SK-N-SH (cell line): ENCODE data around the gene LRRC37A2.
"Not testable (repeated sequence)": the region's sequence is repeated elsewhere in the genome, so short reads cannot be mapped to it uniquely, and the experiment has no call there.

ENCODE experiments used
- CTCF ChIP-seq: fragments of 200-600 bp; sonication (generic); IDR thresholded peaks from 2 replicates; pipeline ENCODE4 v1.6.1; 2017; ENCODE audit warnings: antibody characterized with exemption, mild to moderate bottlenecking, moderate library complexity
- ELF1 ChIP-seq: IDR thresholded peaks from 2 replicates; pipeline ENCODE4 v1.4.0; 2012
- EZH2phosphoT487 ChIP-seq: fragments of 200-600 bp; sonication (generic); IDR thresholded peaks from 2 replicates; pipeline ENCODE4 v1.6.1; 2017; ENCODE audit warnings: low read depth, mixed run types, mild to moderate bottlenecking, antibody characterized with exemption, moderate library complexity, borderline replicate concordance
- FOXJ3 ChIP-seq: sonication (generic); formaldehyde crosslinking; IDR thresholded peaks from 2 replicates; pipeline ENCODE4 v1.5.1; 2020; ENCODE audit warnings: mild to moderate bottlenecking, missing genetic modification reagents
- FOXM1 ChIP-seq: IDR thresholded peaks from 2 replicates; pipeline ENCODE4 v1.4.0; 2012; ENCODE audit warnings: low read depth, mild to moderate bottlenecking
- JUND ChIP-seq: IDR thresholded peaks from 2 replicates; pipeline ENCODE4 v1.4.0; 2012
- MAX ChIP-seq: IDR thresholded peaks from 2 replicates; pipeline ENCODE4 v1.4.0; 2012; ENCODE audit warnings: low read depth
- NRF1 ChIP-seq: IDR thresholded peaks from 2 replicates; pipeline ENCODE4 v1.6.1; 2012; ENCODE audit warnings: low read depth, mild to moderate bottlenecking, low read length
- RXRA ChIP-seq: IDR thresholded peaks from 2 replicates; pipeline ENCODE4 v1.4.0; 2012; ENCODE audit warnings: low read depth, mild to moderate bottlenecking, borderline replicate concordance
- SIN3A ChIP-seq: IDR thresholded peaks from 2 replicates; pipeline ENCODE4 v1.6.1; 2012; ENCODE audit warnings: low read depth, mild to moderate bottlenecking, low read length, moderate library complexity, borderline replicate concordance
- TAF1 ChIP-seq: IDR thresholded peaks from 2 replicates; pipeline ENCODE4 v1.6.1; 2012; ENCODE audit warnings: low read depth, mild to moderate bottlenecking, low read length, moderate library complexity, borderline replicate concordance
- USF1 ChIP-seq: IDR thresholded peaks from 2 replicates; pipeline ENCODE4 v1.4.0; 2012; ENCODE audit warnings: low read depth, borderline replicate concordance
- USF2 ChIP-seq: fragments of 150-350 bp; IDR thresholded peaks from 2 replicates; pipeline ENCODE4 v1.6.1; 2017; ENCODE audit warnings: antibody characterized with exemption, low read length, low read depth, borderline replicate concordance

GRCh38 chr17:46475583-46475982 lies 36.7 kb upstream of the LRRC37A2 start:
- TF ChIP-seq CTCF; ELF1; MAX; JUND; RXRA; SIN3A; USF1; FOXM1; EZH2phosphoT487; USF2; FOXJ3 (CRISPR knock-in tag); TAF1; NRF1: not testable (repeated sequence)
